ENCODE data around the gene RPL29.

DNA sequence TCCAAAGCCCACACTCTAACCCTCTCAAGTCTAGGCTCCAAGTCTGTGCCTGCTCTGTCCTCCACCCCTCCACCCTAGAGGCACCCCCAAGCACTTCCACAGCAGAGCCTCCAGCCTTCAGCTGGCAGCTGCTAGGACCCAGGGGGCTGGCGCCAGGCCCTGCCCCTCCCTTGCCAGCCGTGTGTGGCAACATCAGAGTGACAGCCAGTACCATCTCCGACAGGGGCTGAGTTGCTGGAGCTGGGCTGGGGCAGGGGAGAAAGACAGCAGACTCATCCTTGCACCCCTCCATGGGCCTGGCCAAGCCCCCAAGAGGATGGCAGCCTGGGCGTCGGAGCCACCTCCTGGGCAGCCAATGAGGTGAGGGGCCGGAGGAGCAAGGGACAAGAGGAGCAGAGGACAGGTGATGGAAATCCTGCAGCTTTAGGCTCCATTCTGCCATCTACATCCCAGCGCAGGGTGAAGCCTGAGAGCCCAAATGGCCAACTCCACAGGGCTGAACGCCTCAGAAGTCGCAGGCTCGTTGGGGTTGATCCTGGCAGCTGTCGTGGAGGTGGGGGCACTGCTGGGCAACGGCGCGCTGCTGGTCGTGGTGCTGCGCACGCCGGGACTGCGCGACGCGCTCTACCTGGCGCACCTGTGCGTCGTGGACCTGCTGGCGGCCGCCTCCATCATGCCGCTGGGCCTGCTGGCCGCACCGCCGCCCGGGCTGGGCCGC, 40.4 kb downstream of the RPL29 start, which contains the start of gene GPR62:
- TF ChIP-seq, protein P1, sequence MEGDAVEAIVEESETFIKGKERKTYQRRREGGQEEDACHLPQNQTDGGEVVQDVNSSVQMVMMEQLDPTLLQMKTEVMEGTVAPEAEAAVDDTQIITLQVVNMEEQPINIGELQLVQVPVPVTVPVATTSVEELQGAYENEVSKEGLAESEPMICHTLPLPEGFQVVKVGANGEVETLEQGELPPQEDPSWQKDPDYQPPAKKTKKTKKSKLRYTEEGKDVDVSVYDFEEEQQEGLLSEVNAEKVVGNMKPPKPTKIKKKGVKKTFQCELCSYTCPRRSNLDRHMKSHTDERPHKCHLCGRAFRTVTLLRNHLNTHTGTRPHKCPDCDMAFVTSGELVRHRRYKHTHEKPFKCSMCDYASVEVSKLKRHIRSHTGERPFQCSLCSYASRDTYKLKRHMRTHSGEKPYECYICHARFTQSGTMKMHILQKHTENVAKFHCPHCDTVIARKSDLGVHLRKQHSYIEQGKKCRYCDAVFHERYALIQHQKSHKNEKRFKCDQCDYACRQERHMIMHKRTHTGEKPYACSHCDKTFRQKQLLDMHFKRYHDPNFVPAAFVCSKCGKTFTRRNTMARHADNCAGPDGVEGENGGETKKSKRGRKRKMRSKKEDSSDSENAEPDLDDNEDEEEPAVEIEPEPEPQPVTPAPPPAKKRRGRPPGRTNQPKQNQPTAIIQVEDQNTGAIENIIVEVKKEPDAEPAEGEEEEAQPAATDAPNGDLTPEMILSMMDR (IDR thresholded peaks at IDR 0.05), result no peak
- no peak for TF ChIP-seq POLR2A (IDR thresholded peaks at IDR 0.05)
- TF ChIP-seq EP300 (IDR thresholded peaks at IDR 0.05), result no peak
- no peak for TF ChIP-seq POLR2AphosphoS5 (IDR thresholded peaks at IDR 0.05)

Data from upper lobe of left lung (tissue), 4 donors.